Medulla oblongata (tissue), 1 donor: Measurements from ENCODE around the gene ZNF439.
A peak's percentile ranks its signal among the peaks of the same experiment; 100 is the strongest.
"Not testable (repeated sequence)": the region's sequence is repeated elsewhere in the genome, so short reads cannot be mapped to it uniquely, and the experiment has no call there.

Experiments used
- DNase-seq: peaks from one replicate; pipeline ENCODE4 v3.0.0-alpha.2; 2015; ENCODE audit errors: extremely low spot score

ZNF439 gene

GRCh38 chr19:11868188-11868587 lies 19.7 kb downstream of the ZNF439 start:
- no peak for DNase-seq

- DNase-seq, result no peak
Measured at GRCh38 chr19:11872624-11873023, 24.1 kb downstream of the ZNF439 start.

- DNase-seq, result no peak
Measured at GRCh38 chr19:11873762-11874161, 25.2 kb downstream of the ZNF439 start.

DNA sequence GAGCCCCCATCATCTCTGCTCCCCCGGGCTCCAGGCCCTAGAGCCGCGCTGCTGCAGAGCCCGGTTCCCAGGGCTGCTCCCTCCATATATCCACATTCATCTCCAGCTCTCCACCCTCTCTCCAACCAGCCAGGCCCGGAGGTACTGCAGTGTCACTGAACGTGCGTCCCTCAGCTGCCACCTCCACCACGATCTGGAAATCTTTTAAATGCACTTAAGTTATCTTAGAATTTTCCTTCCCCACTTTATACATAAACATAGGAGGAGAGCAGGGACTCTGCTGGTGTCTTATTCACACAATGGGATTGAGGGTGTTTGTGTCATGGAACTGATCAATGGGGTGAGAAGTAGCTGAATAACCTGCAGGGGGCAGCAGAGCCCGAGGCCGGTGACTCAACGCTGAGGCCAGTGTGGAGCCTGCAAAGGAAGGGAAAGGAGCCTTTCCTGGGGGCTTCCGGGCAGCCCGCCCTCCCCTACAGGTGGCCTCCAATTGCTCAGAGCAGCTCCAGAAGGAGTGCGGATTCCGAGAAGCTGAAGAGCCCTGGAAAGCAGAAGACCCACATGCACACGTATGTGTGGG lies 31.3 kb downstream of the ZNF439 start:
- peak; percentile 5 for DNase-seq

DNA sequence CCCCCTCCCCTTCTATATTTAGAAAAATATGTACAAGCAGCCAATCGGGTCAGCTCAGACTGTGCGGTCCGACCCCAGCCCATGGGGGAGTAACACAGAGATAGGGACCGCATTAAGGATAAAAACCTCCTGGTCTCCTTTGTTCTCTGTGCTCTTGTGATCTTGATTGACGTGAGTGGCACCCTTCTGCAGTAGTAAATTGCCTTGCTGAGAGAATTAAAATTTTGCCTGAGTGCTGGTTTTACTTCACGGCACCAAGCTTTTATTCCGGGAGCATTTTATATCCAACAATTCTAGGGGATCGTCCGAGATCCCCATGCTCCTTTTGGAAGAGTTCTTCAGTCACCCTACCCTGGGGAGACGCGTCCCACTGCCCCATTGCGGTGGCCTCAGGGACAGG lies 32.1 kb downstream of the ZNF439 start:
- no peak for DNase-seq

GRCh38 chr19:11881151-11881800 lies 32.8 kb downstream of the ZNF439 start:
- peak; percentile 66 for DNase-seq

DNA sequence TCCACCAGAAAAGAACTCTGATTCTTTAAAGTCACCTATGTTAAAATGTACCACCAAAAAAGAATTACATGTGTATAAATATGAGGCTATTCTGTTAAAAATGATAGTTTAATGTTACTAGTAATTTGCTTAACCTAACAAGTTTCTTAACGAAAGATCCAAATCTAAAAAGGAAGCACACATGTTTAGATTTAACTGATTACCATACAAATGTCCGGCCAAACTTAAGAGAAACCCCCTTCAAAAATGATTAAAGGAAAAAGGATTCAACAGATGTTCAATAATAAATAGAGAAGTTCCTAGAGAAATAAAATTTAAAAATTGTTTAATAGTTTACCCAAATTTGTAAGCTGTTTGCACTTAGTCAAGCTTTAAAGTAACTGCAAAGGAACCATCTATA lies 34.1 kb downstream of the ZNF439 start:
- DNase-seq, result no peak

GRCh38 chr19:11887234-11887610 lies 38.7 kb downstream of the ZNF439 start:
- DNase-seq, result no peak

DNA sequence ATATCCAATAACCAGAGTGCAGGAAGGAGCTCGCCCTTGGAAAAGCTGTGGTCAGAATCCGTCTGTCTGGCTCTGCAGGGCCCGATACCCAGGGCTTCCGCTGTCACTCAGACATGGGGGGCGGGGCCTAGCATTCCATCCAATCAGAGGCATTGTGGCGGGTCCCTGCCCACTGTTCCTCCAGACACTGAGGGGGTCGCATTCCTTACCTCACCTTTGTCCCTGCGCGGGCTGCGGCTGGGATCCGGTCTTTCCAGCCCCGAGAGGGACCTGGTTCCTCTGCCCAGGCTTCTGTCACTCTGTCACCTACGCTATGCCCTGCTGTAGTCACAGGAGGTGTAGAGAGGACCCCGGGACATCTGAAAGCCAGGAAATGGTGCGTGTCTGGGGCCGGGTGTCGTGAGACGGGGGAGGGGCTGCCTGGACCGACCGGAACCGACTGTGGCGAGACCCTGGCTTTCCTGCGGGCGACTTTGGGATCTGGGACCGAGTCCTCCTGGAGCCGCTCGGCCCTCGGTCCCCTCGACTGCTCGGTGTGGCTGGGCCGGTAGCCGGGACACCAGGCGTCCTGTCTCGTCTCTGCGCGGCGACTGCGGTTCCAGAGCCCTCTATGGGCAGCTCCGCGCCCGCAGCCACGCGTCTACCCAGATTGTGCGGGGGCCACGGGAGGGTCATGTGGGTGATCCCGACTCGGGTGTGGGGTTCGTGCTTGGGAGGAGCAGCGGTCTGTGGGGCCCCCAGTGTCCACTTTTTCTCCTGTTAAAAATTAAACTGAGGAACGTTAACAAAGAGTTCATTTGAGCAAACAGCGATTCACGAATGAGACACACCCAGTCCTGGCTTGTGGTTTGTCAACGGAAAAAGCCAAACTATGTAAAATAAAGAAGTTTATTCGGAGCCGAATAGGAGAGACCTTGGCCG lies 39.3 kb downstream of the ZNF439 start, which contains the start of gene ZNF69:
TSS of gene ZNF69 (plus strand) at position 172 of the 921 bp plus-strand sequence. CDS start at position 314, 142 bp downstream.
- peak; percentile 88 for DNase-seq

GRCh38 chr19:11889901-11890300 lies 41.4 kb downstream of the ZNF439 start:
- not testable (repeated sequence) for DNase-seq

DNA sequence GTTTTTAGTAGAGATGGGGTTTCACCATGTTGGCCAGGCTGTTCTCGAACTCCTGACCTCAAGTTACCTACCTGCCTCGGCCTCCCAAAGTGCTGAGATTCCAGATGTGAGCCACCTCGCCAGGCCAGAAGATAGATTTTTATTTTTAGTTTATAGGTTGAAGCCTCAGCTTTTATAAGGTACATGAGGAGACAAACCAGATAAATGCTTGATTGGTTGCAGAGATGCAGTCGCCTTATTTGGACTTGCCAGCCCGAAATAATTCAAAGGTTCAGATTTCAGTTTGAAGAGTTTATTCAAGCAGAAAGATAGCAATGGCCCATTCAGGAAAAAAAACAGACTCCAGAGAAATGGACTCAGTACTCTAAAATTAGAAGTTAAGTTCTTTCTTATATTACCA lies 42.1 kb downstream of the ZNF439 start:
- DNase-seq, result no peak

DNA sequence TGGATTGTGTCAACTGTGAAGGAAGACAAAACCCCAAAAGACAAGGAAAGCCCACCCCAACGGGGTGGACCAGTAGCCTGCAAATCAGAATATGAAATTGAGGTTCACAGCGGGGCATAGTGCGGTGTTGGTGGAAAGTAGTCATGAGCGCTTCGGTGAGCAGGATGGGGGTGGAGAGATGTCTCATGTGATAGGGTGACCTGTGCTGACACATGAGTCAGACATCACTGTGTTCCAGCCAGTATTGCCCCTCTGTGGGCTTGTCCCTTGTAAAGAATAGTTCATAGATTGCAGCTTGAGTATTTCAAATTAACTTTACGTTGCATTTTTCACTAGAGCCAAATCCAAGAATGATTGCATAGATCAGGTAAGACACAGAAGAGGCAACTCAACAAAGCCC lies 46.3 kb downstream of the ZNF439 start:
- DNase-seq, result no peak

DNA sequence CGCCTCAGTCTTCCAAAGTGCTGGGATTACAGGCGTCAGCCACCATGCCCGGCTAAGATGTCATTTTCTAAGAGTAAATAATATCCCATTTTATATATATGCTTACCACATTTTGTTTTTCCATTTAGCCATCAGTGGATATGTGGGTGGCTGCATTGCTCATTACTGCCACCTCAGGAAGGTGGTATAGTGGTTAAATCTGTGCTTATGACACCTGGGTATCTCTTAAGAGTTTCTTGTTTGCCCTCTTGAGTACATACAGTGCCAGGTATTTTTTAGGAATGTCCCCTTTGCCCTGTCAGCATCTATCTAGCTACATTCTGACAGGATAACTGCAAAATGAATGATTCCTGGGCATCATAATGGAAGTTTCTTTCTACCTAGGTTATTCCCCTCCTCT lies 53.7 kb downstream of the ZNF439 start:
- DNase-seq, result no peak

- DNase-seq, result no peak
Measured at GRCh38 chr19:11905928-11906327, 57.4 kb downstream of the ZNF439 start.

DNA sequence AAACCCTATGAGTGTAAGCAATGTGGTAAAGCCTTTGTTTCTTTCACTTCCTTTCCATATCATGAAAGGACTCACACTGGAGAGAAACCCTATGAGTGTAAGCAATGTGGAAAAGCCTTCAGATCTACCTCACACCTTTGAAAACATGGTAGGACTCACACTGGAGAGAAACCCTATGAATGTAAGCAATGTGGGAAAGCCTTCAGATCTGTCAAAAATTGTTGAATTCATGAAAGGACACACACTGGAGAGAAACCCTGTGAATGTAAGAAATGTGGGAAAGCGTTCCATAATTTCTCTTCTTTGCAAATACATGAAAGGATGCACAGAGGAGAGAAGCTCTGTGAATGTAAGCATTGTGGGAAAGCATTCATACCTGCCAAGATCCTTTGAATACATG lies 63.4 kb downstream of the ZNF439 start:
- DNase-seq, result not testable (repeated sequence)

DNA sequence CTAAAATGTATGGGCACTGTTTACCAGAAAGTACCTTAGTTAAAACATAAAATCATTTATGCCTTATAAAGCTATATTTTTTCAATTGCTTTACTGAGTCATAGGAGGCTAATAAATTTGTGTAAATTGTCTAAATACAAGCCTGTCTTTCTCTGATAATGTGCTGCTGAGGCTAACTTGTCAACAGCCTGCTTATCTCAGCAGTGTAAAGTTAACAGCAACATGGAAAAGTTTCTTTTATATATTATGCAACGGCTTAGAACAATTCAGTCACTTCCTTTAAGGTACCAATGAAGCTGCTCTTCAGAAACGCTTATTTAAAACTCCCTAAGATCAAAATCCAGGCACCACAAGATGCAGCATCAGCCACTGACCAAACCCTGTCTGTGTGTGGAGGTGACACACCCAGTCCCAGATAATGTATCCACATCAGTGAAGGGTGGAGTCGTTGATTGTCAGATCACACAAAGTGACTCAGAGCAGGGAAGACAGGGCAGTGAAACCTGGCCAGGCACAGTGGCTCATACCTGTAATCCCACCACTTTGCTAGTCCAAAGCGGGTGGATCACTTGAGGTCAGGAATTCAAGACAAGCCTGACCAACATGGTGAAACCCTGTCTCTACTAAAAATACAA lies 66.0 kb downstream of the ZNF439 start:
- DNase-seq, result not testable (repeated sequence)
